Kidney (tissue), 14 donors: ENCODE measurements around the gene HK2. TPM values are rescaled to one million over a fixed set of nuclear protein-coding genes. Genes with fewer than 3 reads are reported as not detected.
A peak's percentile ranks its signal among the peaks of the same experiment; 100 is the strongest.

Source experiments
- DNase-seq, 5 donors: peaks; one replicate each; pipeline ENCODE4 v3.0.0-alpha.2; 2013 to 2020
- FAIRE-seq: peaks from 2 replicates; lab custom pipeline; 2012; peaks lifted over from hg19 to GRCh38; lab: Jason Lieb, UNC
- H3K27ac ChIP-seq, 2 donors: one replicate each; pipeline ENCODE4 v1.7.0; 2013; ENCODE audit warnings: low read depth in 2 of 2, low read length in 2 of 2, inconsistent platforms in 1 of 2
- H3K27me3 ChIP-seq: one replicate; pipeline ENCODE4 v1.7.1; 2013; ENCODE audit warnings: low read length, inconsistent platforms; ENCODE audit not compliant: control insufficient read depth, insufficient read depth
- H3K36me3 ChIP-seq, 3 donors: one replicate each; pipeline versions ENCODE4 v1.7.0 to v1.7.1; 2013; ENCODE audit warnings: low read length in 3 of 3, control low read depth in 1 of 3, inconsistent platforms in 1 of 3; ENCODE audit not compliant: insufficient read depth in 3 of 3, control insufficient read depth in 2 of 3
- H3K4me1 ChIP-seq, 3 donors: one replicate each; pipeline versions ENCODE4 v1.7.0 to v1.7.1; 2013; ENCODE audit warnings: low read length in 3 of 3, inconsistent platforms in 1 of 3, low read depth in 1 of 3; ENCODE audit not compliant: control insufficient read depth in 2 of 3, insufficient read depth in 2 of 3
- H3K4me3 ChIP-seq, 3 donors: one replicate each; pipeline versions ENCODE4 v1.7.0 to v1.8.1; 2013; ENCODE audit warnings: low read length in 3 of 3, control low read depth in 1 of 3, inconsistent platforms in 1 of 3
- H3K9ac ChIP-seq, 3 donors: one replicate each; pipeline versions ENCODE4 v1.7.0 to v1.7.1; 2013; ENCODE audit warnings: low read length in 3 of 3, control low read depth in 1 of 3, inconsistent platforms in 1 of 3
- H3K9me3 ChIP-seq, 3 donors: one replicate each; pipeline versions ENCODE4 v1.7.0 to v1.7.1; 2013; ENCODE audit warnings: low read length in 3 of 3, control low read depth in 1 of 3, inconsistent platforms in 1 of 3; ENCODE audit not compliant: control insufficient read depth in 2 of 3, insufficient read depth in 1 of 3
- intact Hi-C: fragments of 100-400 bp; cut with DNase I; formaldehyde crosslinking; loops from one replicate; pipeline ENCODE4 v1.11.1; 2022
- polyA plus RNA-seq: library from polyadenylated mRNA; stranded (reverse); fragments of 350-450 nt; fragmentation: Illumina TruSeq; extraction: RNeasy Lipid Tissue Mini Kit (QIAGEN cat#74804); gene quantifications from one replicate; pipeline ENCODE4 v1.2.3, GENCODE V29; 2014; ENCODE audit warnings: low read depth, low replicate concordance; ENCODE audit not compliant: insufficient read depth
- total RNA-seq: library from RNA; stranded (reverse); fragmentation: NEBNext Ultra II Directional; extraction: Animal tissue kit (Norgen Biotek cat#: 25700); gene quantifications from one replicate; pipeline ENCODE4 v1.2.1, GENCODE V29; 2021
- TF ChIP-seq, protein P1 (sequence below): IDR thresholded peaks from 3 replicates; pipeline ENCODE4 v1.5.1; 2012; ENCODE audit warnings: mild to moderate bottlenecking, moderate library complexity, borderline replicate concordance; ENCODE audit not compliant: insufficient read depth; ENCODE audit errors: extremely low read depth
- donor health status: control.
- donor health status: control.
- donor health status: control.
- donor health status: control.
- donor health status: control.
- donor health status: DM: yes; HTN: yes; CAD: no.
- donor health status: Normal renal cell carcinoma (clear cell type).

The HK2 gene
- total and polyA plus RNA-seq, 2 donors from 2014 or later = 0.47 to 8.6 TPM

- Histone ChIP-seq H3K4me1 (no peaks in the 10 kb centered on the region), H3K36me3 (no peaks in the 10 kb centered on the region)
Measured at GRCh38 chr2:74814102-74814501, 19.8 kb upstream of the HK2 start.

GRCh38 chr2:74815941-74816340, 18.0 kb upstream of the HK2 start:
- DNase-seq (peak in 1 of 5 donors; percentile 37), FAIRE-seq (no peak)
- Histone ChIP-seq H3K9ac (no peak overlapping the region), H3K4me3 (no peak overlapping the region), H3K36me3 (no peaks in the 10 kb centered on the region), H3K4me1 (no peaks in the 10 kb centered on the region), H3K27ac (no peak overlapping the region), H3K9me3 (no peaks in the 10 kb centered on the region), H3K27me3 (no peaks in the 10 kb centered on the region)
- TF ChIP-seq, protein P1, sequence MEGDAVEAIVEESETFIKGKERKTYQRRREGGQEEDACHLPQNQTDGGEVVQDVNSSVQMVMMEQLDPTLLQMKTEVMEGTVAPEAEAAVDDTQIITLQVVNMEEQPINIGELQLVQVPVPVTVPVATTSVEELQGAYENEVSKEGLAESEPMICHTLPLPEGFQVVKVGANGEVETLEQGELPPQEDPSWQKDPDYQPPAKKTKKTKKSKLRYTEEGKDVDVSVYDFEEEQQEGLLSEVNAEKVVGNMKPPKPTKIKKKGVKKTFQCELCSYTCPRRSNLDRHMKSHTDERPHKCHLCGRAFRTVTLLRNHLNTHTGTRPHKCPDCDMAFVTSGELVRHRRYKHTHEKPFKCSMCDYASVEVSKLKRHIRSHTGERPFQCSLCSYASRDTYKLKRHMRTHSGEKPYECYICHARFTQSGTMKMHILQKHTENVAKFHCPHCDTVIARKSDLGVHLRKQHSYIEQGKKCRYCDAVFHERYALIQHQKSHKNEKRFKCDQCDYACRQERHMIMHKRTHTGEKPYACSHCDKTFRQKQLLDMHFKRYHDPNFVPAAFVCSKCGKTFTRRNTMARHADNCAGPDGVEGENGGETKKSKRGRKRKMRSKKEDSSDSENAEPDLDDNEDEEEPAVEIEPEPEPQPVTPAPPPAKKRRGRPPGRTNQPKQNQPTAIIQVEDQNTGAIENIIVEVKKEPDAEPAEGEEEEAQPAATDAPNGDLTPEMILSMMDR = no peak
- intact Hi-C loops = no loop called here

More at GRCh38 chr2:74814102-74814501, 19.8 kb upstream of the HK2 start:
- TF ChIP-seq, protein P1 = no peak
- Histone ChIP-seq H3K9ac (no peak overlapping the region), H3K4me3 (no peak overlapping the region), H3K9me3 (no peaks in the 10 kb centered on the region), H3K27me3 (no peaks in the 10 kb centered on the region), H3K27ac (no peak overlapping the region)
- intact Hi-C loops = no loop called here
- FAIRE-seq (no peak), DNase-seq (no peak)

GRCh38 chr2:74816540-74817303, 17.2 kb upstream of the HK2 start:
- Histone ChIP-seq H3K4me1 (no peaks in the 10 kb centered on the region), H3K27me3 (no peaks in the 10 kb centered on the region), H3K36me3 (no peaks in the 10 kb centered on the region), H3K4me3 (no peak overlapping the region), H3K27ac (no peak overlapping the region), H3K9me3 (no peaks in the 10 kb centered on the region), H3K9ac (no peak overlapping the region)
- FAIRE-seq (no peak), DNase-seq (no peak)
- intact Hi-C loops = no loop called here
- TF ChIP-seq, protein P1 = no peak
